HEK293 (cell line): ENCODE data around the gene GAL3ST2.

Experiments used
- CTCF ChIA-PET: fragments of 350-600 bp; formaldehyde crosslinking; extraction: SDS; loops from one replicate; lab custom pipeline; 2021; ENCODE audit warnings: antibody characterized with exemption; lab: Yijun Ruan, JAX
- POLR2A ChIA-PET: fragments of 300-600 bp; formaldehyde crosslinking; extraction: SDS; loops from one replicate; lab custom pipeline; 2020; ENCODE audit warnings: antibody characterized with exemption, inconsistent platforms; lab: Yijun Ruan, JAX
- H3K27ac ChIP-seq: fragments of 200-500 bp; sonication (Bioruptor generic); 2 replicates; pipeline ENCODE4 v1.5.1; 2014; ENCODE audit warnings: low read depth, low read length, control low read depth, inconsistent platforms; ENCODE audit errors: extremely low read depth
- H3K36me3 ChIP-seq, 2 experiments: fragments of 200-500 bp in 1 of 2; sonication (Bioruptor generic) in 1 of 2; 1 replicate in 1 of 2; 2 replicates in 1 of 2; pipeline ENCODE4 v1.5.1; 2014 to 2017; ENCODE audit warnings: inconsistent platforms in 2 of 2, low read length in 2 of 2; ENCODE audit not compliant: control insufficient read depth in 2 of 2, insufficient read depth in 1 of 2
- H3K4me1 ChIP-seq: fragments of 200-500 bp; sonication (Bioruptor generic); 2 replicates; pipeline ENCODE4 v1.5.1; 2014; ENCODE audit warnings: mild to moderate bottlenecking, low read length, inconsistent platforms; ENCODE audit not compliant: control insufficient read depth, insufficient read depth
- H3K4me3 ChIP-seq: 2 replicates; pipeline ENCODE4 v1.5.1; 2011; ENCODE audit warnings: low read depth, mild to moderate bottlenecking, control low read depth, low read length, moderate library complexity
- H3K9me3 ChIP-seq: fragments of 200-500 bp; sonication (Bioruptor generic); 2 replicates; pipeline ENCODE4 v1.5.1; 2014; ENCODE audit warnings: low read depth, low read length, inconsistent platforms; ENCODE audit not compliant: control insufficient read depth, insufficient read depth
- BCL11A ChIP-seq: fragments of 450-650 bp; formaldehyde crosslinking; IDR thresholded peaks from 2 replicates; pipeline ENCODE4 v1.5.1; 2016; ENCODE audit warnings: low read depth, missing biosample characterization, missing genetic modification characterization
- FEZF1 ChIP-seq: fragments of 450-650 bp; formaldehyde crosslinking; IDR thresholded peaks from 2 replicates; pipeline ENCODE4 v1.5.1; 2016; ENCODE audit warnings: missing biosample characterization, missing genetic modification characterization
- GLIS1 ChIP-seq: fragments of 450-650 bp; formaldehyde crosslinking; IDR thresholded peaks from 2 replicates; pipeline ENCODE4 v1.5.1; 2016; ENCODE audit warnings: missing biosample characterization, missing genetic modification characterization
- GLIS2 ChIP-seq: fragments of 450-650 bp; formaldehyde crosslinking; IDR thresholded peaks from 2 replicates; pipeline ENCODE4 v1.5.1; 2016; ENCODE audit warnings: missing biosample characterization, missing genetic modification characterization
- KLF1 ChIP-seq: fragments of 450-650 bp; formaldehyde crosslinking; IDR thresholded peaks from 2 replicates; pipeline ENCODE4 v1.5.1; 2016; ENCODE audit warnings: missing biosample characterization, missing genetic modification characterization
- KLF10 ChIP-seq: fragments of 450-650 bp; IDR thresholded peaks from 2 replicates; pipeline ENCODE4 v1.5.1; 2018; ENCODE audit warnings: missing biosample characterization, mild to moderate bottlenecking, missing genetic modification characterization
- OVOL3 ChIP-seq: fragments of 450-650 bp; formaldehyde crosslinking; IDR thresholded peaks from 2 replicates; pipeline ENCODE4 v1.5.1; 2016; ENCODE audit warnings: missing biosample characterization, missing genetic modification characterization
- SALL2 ChIP-seq: fragments of 450-650 bp; formaldehyde crosslinking; IDR thresholded peaks from 2 replicates; pipeline ENCODE4 v1.5.0; 2017; ENCODE audit warnings: missing biosample characterization, mild to moderate bottlenecking, missing genetic modification characterization, borderline replicate concordance
- SP3 ChIP-seq: fragments of 450-650 bp; formaldehyde crosslinking; IDR thresholded peaks from 2 replicates; pipeline ENCODE4 v1.5.1; 2016; ENCODE audit warnings: missing biosample characterization, missing genetic modification characterization
- TRIM28 ChIP-seq: IDR thresholded peaks from 2 replicates; pipeline ENCODE4 v1.6.1; 2011; ENCODE audit warnings: low read length, control low read depth, borderline replicate concordance
- ZBTB8A ChIP-seq: fragments of 450-650 bp; formaldehyde crosslinking; IDR thresholded peaks from 2 replicates; pipeline ENCODE4 v1.5.1; 2016; ENCODE audit warnings: missing biosample characterization, missing genetic modification characterization
- ZFP69B ChIP-seq: fragments of 450-650 bp; formaldehyde crosslinking; IDR thresholded peaks from 2 replicates; pipeline ENCODE4 v1.5.1; 2016; ENCODE audit warnings: missing biosample characterization, missing genetic modification characterization
- ZNF19 ChIP-seq: fragments of 450-650 bp; formaldehyde crosslinking; IDR thresholded peaks from 2 replicates; pipeline ENCODE4; 2016; ENCODE audit warnings: missing biosample characterization, missing genetic modification characterization, low read depth
- ZNF248 ChIP-seq: fragments of 450-650 bp; formaldehyde crosslinking; IDR thresholded peaks from 2 replicates; pipeline ENCODE4 v1.5.1; 2017; ENCODE audit warnings: missing biosample characterization, missing genetic modification characterization
- ZNF335 ChIP-seq: fragments of 450-650 bp; formaldehyde crosslinking; conservative IDR thresholded peaks from 2 replicates; pipeline ENCODE4 v1.5.1; 2016; ENCODE audit warnings: missing biosample characterization, missing genetic modification characterization
- ZNF423 ChIP-seq: fragments of 450-650 bp; formaldehyde crosslinking; IDR thresholded peaks from 2 replicates; pipeline ENCODE4 v1.5.1; 2016; ENCODE audit warnings: missing biosample characterization, missing genetic modification characterization
- ZNF560 ChIP-seq: fragments of 450-650 bp; formaldehyde crosslinking; IDR thresholded peaks from 2 replicates; pipeline ENCODE4 v1.5.1; 2017; ENCODE audit warnings: missing biosample characterization, missing genetic modification characterization, borderline replicate concordance
- ZNF776 ChIP-seq: fragments of 450-650 bp; formaldehyde crosslinking; IDR thresholded peaks from 2 replicates; pipeline ENCODE4 v1.5.0; 2017; ENCODE audit warnings: missing biosample characterization, missing genetic modification characterization, borderline replicate concordance
- ZNF777 ChIP-seq: fragments of 450-650 bp; formaldehyde crosslinking; IDR thresholded peaks from 2 replicates; pipeline ENCODE4 v1.5.1; 2017; ENCODE audit warnings: missing biosample characterization, missing genetic modification characterization, borderline replicate concordance
- TF ChIP-seq, protein P1 (sequence below): fragments of 450-650 bp; formaldehyde crosslinking; IDR thresholded peaks from 2 replicates; pipeline ENCODE4 v1.5.1; 2016; ENCODE audit warnings: missing biosample characterization, missing genetic modification characterization
- TF ChIP-seq, protein P2 (sequence below): fragments of 450-650 bp; formaldehyde crosslinking; IDR thresholded peaks from 2 replicates; pipeline ENCODE4 v1.5.1; 2016; ENCODE audit warnings: missing biosample characterization, missing genetic modification characterization
- TF ChIP-seq, protein P3 (sequence below): fragments of 450-650 bp; IDR thresholded peaks from 2 replicates; pipeline ENCODE4 v1.5.1; 2018; ENCODE audit warnings: missing biosample characterization, missing genetic modification characterization
- TF ChIP-seq, protein P4 (sequence below): fragments of 450-650 bp; formaldehyde crosslinking; IDR thresholded peaks from 2 replicates; pipeline ENCODE4 v1.5.0; 2017; ENCODE audit warnings: missing biosample characterization, missing genetic modification characterization, borderline replicate concordance
- TF ChIP-seq, protein P5 (sequence below): fragments of 450-650 bp; formaldehyde crosslinking; IDR thresholded peaks from 2 replicates; pipeline ENCODE4 v1.5.1; 2016; ENCODE audit warnings: missing biosample characterization, missing genetic modification characterization, low read depth

The GAL3ST2 gene

DNA sequence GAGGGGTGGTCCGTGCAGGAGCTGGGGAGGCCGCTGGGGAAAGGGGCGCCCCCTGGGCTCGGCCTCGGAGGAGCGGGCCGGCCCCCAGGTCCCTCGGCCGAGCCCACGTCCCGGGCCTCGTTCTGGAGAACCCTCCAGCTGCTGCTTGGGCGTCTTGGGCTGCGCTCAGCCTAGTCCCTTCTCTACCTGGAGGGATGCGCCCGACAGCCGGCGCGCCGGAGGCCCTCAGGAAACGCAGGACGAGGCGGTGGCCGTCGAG, 42.5 kb upstream of the GAL3ST2 start:
- POLR2A ChIA-PET: interaction anchor here (0.6 to 1.8 kb wide), 6 partner anchors 10 to 80 kb away, joined by 3 to 15 read pairs (median 5); partner anchors contain the start of genes DTYMK and ING5
- H3K4me3 ChIP-seq: peak overlapping the region; percentile 19; the same call in 1 of the 2 replicates
- H3K9me3 ChIP-seq: no peaks in the 10 kb centered on the region
- no peak overlapping the region; the same call in 1 of the 2 replicates for H3K27ac ChIP-seq
- peak; percentile 62 for TF ChIP-seq GLIS2 (tag by site-specific recombination)
- no peak for TF ChIP-seq ZNF19 (tag by site-specific recombination)
- peak; percentile 88 for TF ChIP-seq ZNF560 (tag by site-specific recombination)
- TF ChIP-seq BCL11A (tag by site-specific recombination): no peak
- TF ChIP-seq ZBTB8A (tag by site-specific recombination): no peak
- 0 out of 2 replicates have a peak, but pooled peaks have one; percentile 29 for TF ChIP-seq ZNF777
- no peak for TF ChIP-seq ZNF248 (tag by site-specific recombination)
- TF ChIP-seq, protein P1, sequence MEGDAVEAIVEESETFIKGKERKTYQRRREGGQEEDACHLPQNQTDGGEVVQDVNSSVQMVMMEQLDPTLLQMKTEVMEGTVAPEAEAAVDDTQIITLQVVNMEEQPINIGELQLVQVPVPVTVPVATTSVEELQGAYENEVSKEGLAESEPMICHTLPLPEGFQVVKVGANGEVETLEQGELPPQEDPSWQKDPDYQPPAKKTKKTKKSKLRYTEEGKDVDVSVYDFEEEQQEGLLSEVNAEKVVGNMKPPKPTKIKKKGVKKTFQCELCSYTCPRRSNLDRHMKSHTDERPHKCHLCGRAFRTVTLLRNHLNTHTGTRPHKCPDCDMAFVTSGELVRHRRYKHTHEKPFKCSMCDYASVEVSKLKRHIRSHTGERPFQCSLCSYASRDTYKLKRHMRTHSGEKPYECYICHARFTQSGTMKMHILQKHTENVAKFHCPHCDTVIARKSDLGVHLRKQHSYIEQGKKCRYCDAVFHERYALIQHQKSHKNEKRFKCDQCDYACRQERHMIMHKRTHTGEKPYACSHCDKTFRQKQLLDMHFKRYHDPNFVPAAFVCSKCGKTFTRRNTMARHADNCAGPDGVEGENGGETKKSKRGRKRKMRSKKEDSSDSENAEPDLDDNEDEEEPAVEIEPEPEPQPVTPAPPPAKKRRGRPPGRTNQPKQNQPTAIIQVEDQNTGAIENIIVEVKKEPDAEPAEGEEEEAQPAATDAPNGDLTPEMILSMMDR (tag by site-specific recombination): peak; percentile 78
- H3K4me1 ChIP-seq: no peaks in the 10 kb centered on the region
- peaks cover 0 to 5% of the 10 kb centered on the region in 2 experiments; a peak in 2 of 3 replicates for H3K36me3 ChIP-seq
- CTCF ChIA-PET: interaction anchor here (0.6 to 0.9 kb wide), 5 partner anchors 17 to 126 kb away, joined by 3 to 5 read pairs (median 3); no protein-coding TSS in a partner anchor

DNA sequence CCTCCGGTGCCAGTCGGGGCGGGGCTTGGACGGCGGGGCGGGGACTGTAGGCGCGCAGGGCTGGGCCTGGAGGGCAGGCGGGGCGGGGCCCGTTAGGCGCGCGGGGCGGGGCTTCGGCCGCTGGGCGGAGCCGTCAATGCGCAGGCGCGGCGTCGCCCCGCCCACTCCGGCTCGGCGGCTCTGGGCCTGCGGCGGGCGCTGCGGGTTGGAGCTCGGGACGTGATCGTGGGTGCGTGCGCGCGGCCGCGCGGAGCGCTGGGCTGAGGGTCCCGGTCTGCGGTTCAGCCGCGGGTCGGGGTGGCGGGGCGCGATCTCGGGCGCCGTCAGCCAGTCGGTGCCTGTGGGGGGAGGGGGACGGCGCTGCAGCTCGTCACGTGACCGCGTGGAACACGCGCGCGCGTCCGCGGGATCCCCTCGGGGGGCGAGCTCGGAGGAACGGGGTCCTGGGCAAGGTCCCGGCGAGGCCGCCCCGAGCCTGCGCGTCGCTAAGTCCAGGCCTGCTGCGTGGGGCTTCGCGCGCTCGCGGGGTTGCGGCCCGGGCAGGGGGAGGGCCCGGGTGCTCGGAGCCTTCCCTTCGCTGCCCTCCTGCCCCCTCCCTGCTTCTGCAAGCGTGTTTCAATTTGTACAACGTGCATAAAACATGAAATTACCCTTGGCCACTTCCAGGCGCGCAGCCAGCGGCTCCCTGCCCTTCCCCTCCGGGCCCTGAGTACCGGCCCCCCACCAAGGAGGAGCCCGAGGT, 42.0 kb upstream of the GAL3ST2 start, which contains the start of gene D2HGDH:
TSS of gene D2HGDH (plus strand) at position 164 of the 742 bp plus-strand sequence. CDS start 595 bp downstream, outside the sequence.
- peak within 1 kb of the TSS; percentile 83; the same call in 1 of the 2 replicates for H3K27ac ChIP-seq
- no peaks in the 10 kb centered on the region for H3K4me1 ChIP-seq
- ChIA-PET CTCF (interaction anchor here (0.6 to 0.9 kb wide), 5 partner anchors 16 to 126 kb away, joined by 3 to 4 read pairs (median 3); no protein-coding TSS in a partner anchor), POLR2A (interaction anchor here (1.0 to 1.8 kb wide), 5 partner anchors 9 to 48 kb away, joined by 3 to 15 read pairs (median 5); partner anchors contain the start of genes DTYMK and ING5)
- H3K4me3 ChIP-seq: peak within 1 kb of the TSS; percentile 78
- peaks cover 0 to 5% of the 10 kb centered on the region in 2 experiments; a peak in 2 of 3 replicates for H3K36me3 ChIP-seq
- no peaks in the 10 kb centered on the region for H3K9me3 ChIP-seq
- TF ChIP-seq, protein P2, sequence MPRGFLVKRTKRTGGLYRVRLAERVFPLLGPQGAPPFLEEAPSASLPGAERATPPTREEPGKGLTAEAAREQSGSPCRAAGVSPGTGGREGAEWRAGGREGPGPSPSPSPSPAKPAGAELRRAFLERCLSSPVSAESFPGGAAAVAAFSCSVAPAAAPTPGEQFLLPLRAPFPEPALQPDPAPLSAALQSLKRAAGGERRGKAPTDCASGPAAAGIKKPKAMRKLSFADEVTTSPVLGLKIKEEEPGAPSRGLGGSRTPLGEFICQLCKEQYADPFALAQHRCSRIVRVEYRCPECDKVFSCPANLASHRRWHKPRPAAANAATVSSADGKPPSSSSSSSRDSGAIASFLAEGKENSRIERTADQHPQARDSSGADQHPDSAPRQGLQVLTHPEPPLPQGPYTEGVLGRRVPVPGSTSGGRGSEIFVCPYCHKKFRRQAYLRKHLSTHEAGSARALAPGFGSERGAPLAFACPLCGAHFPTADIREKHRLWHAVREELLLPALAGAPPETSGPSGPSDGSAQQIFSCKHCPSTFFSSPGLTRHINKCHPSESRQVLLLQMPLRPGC (tag by site-specific recombination): no peak
- TF ChIP-seq FEZF1 (tag by site-specific recombination) (peak; percentile 79), GLIS1 (tag by site-specific recombination) (peak; percentile 70), BCL11A (tag by site-specific recombination) (no peak), ZNF423 (tag by site-specific recombination) (no peak), KLF1 (no peak), SALL2 (no peak), TRIM28 (no peak), ZFP69B (tag by site-specific recombination) (no peak), ZNF776 (tag by site-specific recombination) (no peak), KLF10 (peak; percentile 52), ZNF560 (tag by site-specific recombination) (no peak), ZNF335 (peak; percentile 77), OVOL3 (tag by site-specific recombination) (no peak), SP3 (tag by site-specific recombination) (0 out of 2 replicates have a peak, but pooled peaks have one; percentile 7)
- TF ChIP-seq, protein P3, sequence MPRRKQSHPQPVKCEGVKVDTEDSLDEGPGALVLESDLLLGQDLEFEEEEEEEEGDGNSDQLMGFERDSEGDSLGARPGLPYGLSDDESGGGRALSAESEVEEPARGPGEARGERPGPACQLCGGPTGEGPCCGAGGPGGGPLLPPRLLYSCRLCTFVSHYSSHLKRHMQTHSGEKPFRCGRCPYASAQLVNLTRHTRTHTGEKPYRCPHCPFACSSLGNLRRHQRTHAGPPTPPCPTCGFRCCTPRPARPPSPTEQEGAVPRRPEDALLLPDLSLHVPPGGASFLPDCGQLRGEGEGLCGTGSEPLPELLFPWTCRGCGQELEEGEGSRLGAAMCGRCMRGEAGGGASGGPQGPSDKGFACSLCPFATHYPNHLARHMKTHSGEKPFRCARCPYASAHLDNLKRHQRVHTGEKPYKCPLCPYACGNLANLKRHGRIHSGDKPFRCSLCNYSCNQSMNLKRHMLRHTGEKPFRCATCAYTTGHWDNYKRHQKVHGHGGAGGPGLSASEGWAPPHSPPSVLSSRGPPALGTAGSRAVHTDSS (tag by site-specific recombination): no peak
- TF ChIP-seq, protein P4, sequence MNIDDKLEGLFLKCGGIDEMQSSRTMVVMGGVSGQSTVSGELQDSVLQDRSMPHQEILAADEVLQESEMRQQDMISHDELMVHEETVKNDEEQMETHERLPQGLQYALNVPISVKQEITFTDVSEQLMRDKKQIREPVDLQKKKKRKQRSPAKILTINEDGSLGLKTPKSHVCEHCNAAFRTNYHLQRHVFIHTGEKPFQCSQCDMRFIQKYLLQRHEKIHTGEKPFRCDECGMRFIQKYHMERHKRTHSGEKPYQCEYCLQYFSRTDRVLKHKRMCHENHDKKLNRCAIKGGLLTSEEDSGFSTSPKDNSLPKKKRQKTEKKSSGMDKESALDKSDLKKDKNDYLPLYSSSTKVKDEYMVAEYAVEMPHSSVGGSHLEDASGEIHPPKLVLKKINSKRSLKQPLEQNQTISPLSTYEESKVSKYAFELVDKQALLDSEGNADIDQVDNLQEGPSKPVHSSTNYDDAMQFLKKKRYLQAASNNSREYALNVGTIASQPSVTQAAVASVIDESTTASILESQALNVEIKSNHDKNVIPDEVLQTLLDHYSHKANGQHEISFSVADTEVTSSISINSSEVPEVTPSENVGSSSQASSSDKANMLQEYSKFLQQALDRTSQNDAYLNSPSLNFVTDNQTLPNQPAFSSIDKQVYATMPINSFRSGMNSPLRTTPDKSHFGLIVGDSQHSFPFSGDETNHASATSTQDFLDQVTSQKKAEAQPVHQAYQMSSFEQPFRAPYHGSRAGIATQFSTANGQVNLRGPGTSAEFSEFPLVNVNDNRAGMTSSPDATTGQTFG: no peak
- TF ChIP-seq, protein P5, sequence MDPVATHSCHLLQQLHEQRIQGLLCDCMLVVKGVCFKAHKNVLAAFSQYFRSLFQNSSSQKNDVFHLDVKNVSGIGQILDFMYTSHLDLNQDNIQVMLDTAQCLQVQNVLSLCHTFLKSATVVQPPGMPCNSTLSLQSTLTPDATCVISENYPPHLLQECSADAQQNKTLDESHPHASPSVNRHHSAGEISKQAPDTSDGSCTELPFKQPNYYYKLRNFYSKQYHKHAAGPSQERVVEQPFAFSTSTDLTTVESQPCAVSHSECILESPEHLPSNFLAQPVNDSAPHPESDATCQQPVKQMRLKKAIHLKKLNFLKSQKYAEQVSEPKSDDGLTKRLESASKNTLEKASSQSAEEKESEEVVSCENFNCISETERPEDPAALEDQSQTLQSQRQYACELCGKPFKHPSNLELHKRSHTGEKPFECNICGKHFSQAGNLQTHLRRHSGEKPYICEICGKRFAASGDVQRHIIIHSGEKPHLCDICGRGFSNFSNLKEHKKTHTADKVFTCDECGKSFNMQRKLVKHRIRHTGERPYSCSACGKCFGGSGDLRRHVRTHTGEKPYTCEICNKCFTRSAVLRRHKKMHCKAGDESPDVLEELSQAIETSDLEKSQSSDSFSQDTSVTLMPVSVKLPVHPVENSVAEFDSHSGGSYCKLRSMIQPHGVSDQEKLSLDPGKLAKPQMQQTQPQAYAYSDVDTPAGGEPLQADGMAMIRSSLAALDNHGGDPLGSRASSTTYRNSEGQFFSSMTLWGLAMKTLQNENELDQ (tag by site-specific recombination): no peak
